PC-9 (cell line): ENCODE results near the gene PDE12. TPM values are rescaled to one million over a fixed set of nuclear protein-coding genes. Genes with fewer than 3 reads are reported as not detected.
A peak's percentile ranks its signal among the peaks of the same experiment; 100 is the strongest.

ENCODE experiments used
- BruUV-seq: library from RNA; stranded (reverse); fragments of 400-500 nt; replicated peaks from 2 replicates; lab custom pipeline; 2021; lab: Mats Ljungman, UMichigan
- CTCF ChIA-PET: fragments of 300-600 bp; sonication (Branson Sonifier 250); formaldehyde crosslinking; loops from one replicate; lab custom pipeline; 2022; ENCODE audit warnings: antibody characterized with exemption; lab: Charles Lee
- POLR2A ChIA-PET: fragments of 300-600 bp; sonication (Branson Sonifier 250); formaldehyde crosslinking; loops from one replicate; lab custom pipeline; 2022; ENCODE audit warnings: antibody characterized with exemption; ENCODE audit not compliant: unreplicated experiment; lab: Charles Lee
- DNase-seq, 2 experiments: peaks; one replicate each; pipeline versions ENCODE4 v3.0.0 to v3.0.0-alpha.2; 2015 to 2022; ENCODE audit warnings: mixed read lengths in 1 of 2
- H2AFZ ChIP-seq: fragments of 200-600 bp; sonication (generic); 2 replicates; pipeline ENCODE4 v1.8.1; 2017; ENCODE audit warnings: antibody characterized with exemption
- H3F3A ChIP-seq: fragments of 200-600 bp; sonication (generic); 2 replicates; pipeline ENCODE4 v1.8.1; 2017; ENCODE audit warnings: antibody characterized with exemption, mild to moderate bottlenecking, low read depth; ENCODE audit not compliant: insufficient read depth
- H3K27ac ChIP-seq: fragments of 200-600 bp; sonication (generic); 2 replicates; pipeline ENCODE4 v1.6.1; 2016; ENCODE audit warnings: mixed run types
- H3K27me3 ChIP-seq: fragments of 200-600 bp; sonication (generic); 2 replicates; pipeline ENCODE4 v1.6.1; 2016; ENCODE audit warnings: low read depth, mixed run types; ENCODE audit not compliant: insufficient read depth
- H3K36me3 ChIP-seq: fragments of 200-600 bp; sonication (generic); 2 replicates; pipeline ENCODE4 v1.6.1; 2016; ENCODE audit warnings: low read depth, mixed run types
- H3K4me1 ChIP-seq: fragments of 200-600 bp; sonication (generic); replicated peaks from 2 replicates; pipeline ENCODE4 v1.6.1; 2016; ENCODE audit warnings: mixed run types; ENCODE audit not compliant: insufficient read depth
- H3K4me2 ChIP-seq: fragments of 200-600 bp; sonication (generic); 2 replicates; pipeline ENCODE4 v1.6.1; 2017; ENCODE audit warnings: mixed run types
- H3K4me3 ChIP-seq: fragments of 200-600 bp; sonication (generic); 2 replicates; pipeline ENCODE4 v1.6.1; 2016; ENCODE audit warnings: mixed run types
- H3K79me2 ChIP-seq: fragments of 200-600 bp; sonication (generic); 2 replicates; pipeline ENCODE4 v1.6.1; 2017; ENCODE audit warnings: low read depth, mixed run types
- H3K9me2 ChIP-seq: fragments of 200-600 bp; sonication (generic); 2 replicates; pipeline ENCODE4 v1.8.1; 2017; ENCODE audit warnings: mild to moderate bottlenecking; ENCODE audit not compliant: insufficient read depth
- H3K9me3 ChIP-seq: fragments of 200-600 bp; sonication (generic); 2 replicates; pipeline ENCODE4 v1.8.1; 2016; ENCODE audit warnings: low read depth; ENCODE audit not compliant: insufficient read depth
- H4K20me1 ChIP-seq: fragments of 200-600 bp; sonication (generic); 2 replicates; pipeline ENCODE4 v1.8.1; 2017; ENCODE audit not compliant: insufficient read depth
- EZH2 ChIP-seq: fragments of 200-600 bp; sonication (generic); IDR thresholded peaks from 2 replicates; pipeline ENCODE4 v1.8.0; 2017; ENCODE audit warnings: antibody characterized with exemption, low read depth
- intact Hi-C: fragments of 100-400 bp; cut with micrococcal nuclease; formaldehyde crosslinking; loops from one replicate; pipeline ENCODE4 v1.10.0; 2022; ENCODE audit not compliant: unreplicated experiment
- total RNA-seq: library from RNA; stranded (reverse); gene quantifications from 2 replicates; pipeline ENCODE4 v1.2.3, GENCODE V29; 2021
- TF ChIP-seq, protein P1 (sequence below): fragments of 200-600 bp; sonication (generic); conservative IDR thresholded peaks from 2 replicates; pipeline ENCODE4 v1.6.1; 2017; ENCODE audit warnings: mixed run types, antibody characterized with exemption, mild to moderate bottlenecking, moderate library complexity

Gene PDE12
- total RNA-seq, 1 experiment from 2014 or later, result 16.6 TPM

DNA sequence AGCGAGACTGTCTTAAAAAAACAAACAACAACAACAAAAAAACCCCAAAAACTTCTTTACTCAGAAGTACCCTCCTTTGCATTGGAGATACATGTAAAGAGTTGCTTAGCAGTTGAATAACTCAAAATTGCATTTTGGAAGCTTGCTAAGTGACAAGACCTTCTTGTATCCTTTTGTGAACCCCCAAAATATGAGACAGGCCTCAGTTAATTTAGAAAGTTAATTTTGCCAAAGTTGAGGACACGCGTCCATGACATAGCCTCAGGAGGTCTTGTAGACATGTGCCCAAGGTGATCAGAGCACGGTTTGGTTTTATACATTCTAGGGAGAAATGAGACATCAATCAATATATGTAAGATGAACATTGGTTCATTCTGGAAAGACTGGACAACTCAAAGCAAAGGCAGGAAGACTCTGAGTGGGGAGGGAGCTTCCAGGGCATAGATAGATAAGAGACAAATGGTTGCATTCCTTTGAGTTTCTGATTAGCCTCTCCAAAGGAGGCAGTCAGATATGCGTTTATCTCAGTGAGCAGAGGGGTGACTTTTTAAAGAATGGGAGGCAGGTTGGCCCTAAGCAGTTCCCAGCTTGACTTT, 42.8 kb downstream of the PDE12 start:
- H3K27ac ChIP-seq, result peak overlapping the region; percentile 97
- peaks cover 48% of the 10 kb centered on the region for H3K79me2 ChIP-seq
- peak overlapping the region; percentile 82 for H3K4me2 ChIP-seq
- H3K9me2 ChIP-seq, result no peaks in the 10 kb centered on the region
- H3K4me1 ChIP-seq, result peaks cover 21% of the 10 kb centered on the region
- H3K4me3 ChIP-seq, result peak overlapping the region; percentile 80
- H3K9me3 ChIP-seq, result no peaks in the 10 kb centered on the region
- peaks cover 16% of the 10 kb centered on the region; the same call in 1 of the 2 replicates for H3K36me3 ChIP-seq
- POLR2A ChIA-PET, result interaction anchor here (0.5 to 0.6 kb wide), 2 partner anchors 167 to 403 kb away, joined by 3 to 6 read pairs; no protein-coding TSS in a partner anchor
- DNase-seq, result no peak
- H3F3A ChIP-seq, result peaks cover 47% of the 10 kb centered on the region
- no TSS peak for BruUV-seq
- peaks cover 24% of the 10 kb centered on the region for H4K20me1 ChIP-seq
- no peaks in the 10 kb centered on the region for H3K27me3 ChIP-seq
- H2AFZ ChIP-seq, result peak overlapping the region; percentile 84; the same call in 1 of the 2 replicates
- no peak for TF ChIP-seq EZH2
- TF ChIP-seq, protein P1, sequence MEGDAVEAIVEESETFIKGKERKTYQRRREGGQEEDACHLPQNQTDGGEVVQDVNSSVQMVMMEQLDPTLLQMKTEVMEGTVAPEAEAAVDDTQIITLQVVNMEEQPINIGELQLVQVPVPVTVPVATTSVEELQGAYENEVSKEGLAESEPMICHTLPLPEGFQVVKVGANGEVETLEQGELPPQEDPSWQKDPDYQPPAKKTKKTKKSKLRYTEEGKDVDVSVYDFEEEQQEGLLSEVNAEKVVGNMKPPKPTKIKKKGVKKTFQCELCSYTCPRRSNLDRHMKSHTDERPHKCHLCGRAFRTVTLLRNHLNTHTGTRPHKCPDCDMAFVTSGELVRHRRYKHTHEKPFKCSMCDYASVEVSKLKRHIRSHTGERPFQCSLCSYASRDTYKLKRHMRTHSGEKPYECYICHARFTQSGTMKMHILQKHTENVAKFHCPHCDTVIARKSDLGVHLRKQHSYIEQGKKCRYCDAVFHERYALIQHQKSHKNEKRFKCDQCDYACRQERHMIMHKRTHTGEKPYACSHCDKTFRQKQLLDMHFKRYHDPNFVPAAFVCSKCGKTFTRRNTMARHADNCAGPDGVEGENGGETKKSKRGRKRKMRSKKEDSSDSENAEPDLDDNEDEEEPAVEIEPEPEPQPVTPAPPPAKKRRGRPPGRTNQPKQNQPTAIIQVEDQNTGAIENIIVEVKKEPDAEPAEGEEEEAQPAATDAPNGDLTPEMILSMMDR, result no peak
- intact Hi-C loops, result no loop called here
- CTCF ChIA-PET, result no interaction called here

DNA sequence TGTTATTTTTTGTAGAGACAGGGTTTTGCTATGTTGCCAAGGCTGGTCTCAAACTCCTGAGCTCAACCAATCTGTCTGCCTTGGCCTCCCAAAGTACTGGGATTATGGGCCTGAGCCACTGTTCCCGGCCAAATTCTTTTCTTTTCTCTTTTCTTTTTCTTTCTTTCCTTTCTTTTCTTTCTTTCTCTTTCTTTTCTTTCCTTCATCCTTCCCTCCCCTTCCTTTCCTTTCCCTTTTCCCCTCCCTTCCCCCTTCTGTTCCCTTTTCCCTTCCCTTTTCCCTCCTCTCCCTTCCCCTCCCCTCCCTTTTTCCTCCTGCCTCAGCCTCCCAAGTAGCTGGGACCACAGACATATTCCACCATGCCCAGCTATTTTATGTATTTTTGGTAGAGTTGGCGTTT, 44.1 kb downstream of the PDE12 start:
- intact Hi-C loops, result no loop called here
- H2AFZ ChIP-seq, result no peak overlapping the region
- TF ChIP-seq EZH2, result no peak
- TF ChIP-seq, protein P1, result no peak
- no peak overlapping the region for H3K4me3 ChIP-seq
- peaks cover 4% of the 10 kb centered on the region; the same call in 1 of the 2 replicates for H3K36me3 ChIP-seq
- no peaks in the 10 kb centered on the region for H3K9me2 ChIP-seq
- peaks cover 7% of the 10 kb centered on the region; the same call in 1 of the 2 replicates for H3K4me1 ChIP-seq
- no peak for DNase-seq
- H3K79me2 ChIP-seq, result peaks cover 34% of the 10 kb centered on the region
- no peak overlapping the region for H3K4me2 ChIP-seq
- BruUV-seq, result no TSS peak
- no peak overlapping the region for H3K27ac ChIP-seq
- peaks cover 39% of the 10 kb centered on the region for H3F3A ChIP-seq
- no peaks in the 10 kb centered on the region for H3K27me3 ChIP-seq
- peaks cover 11% of the 10 kb centered on the region for H4K20me1 ChIP-seq
- ChIA-PET POLR2A (no interaction called here), CTCF (interaction anchor here (0.6 kb wide), 2 partner anchors 34 to 225 kb away, joined by 9 to 19 read pairs; no protein-coding TSS in a partner anchor)
- H3K9me3 ChIP-seq, result no peaks in the 10 kb centered on the region

DNA sequence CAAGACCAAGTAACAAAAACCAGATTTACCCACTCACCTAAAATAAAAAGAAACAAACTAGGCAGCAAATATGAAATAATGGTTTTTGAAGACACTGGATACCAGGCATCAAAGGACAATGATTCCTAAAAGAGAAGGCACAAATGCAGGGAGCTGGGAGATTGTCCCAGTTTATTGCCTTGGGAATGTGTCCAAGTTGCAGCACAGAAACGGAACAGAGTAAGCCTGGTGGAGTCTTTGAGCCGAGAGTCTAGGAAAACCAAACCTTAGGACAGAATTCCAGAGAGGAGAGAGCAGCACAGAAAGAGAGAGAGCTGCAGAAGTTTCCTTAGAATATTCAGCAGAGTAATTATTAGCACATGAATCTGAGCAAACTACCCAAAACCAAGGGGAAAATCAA, 48.9 kb downstream of the PDE12 start:
- Histone ChIP-seq H3K9me2 (no peaks in the 10 kb centered on the region), H2AFZ (no peak overlapping the region), H3K36me3 (no peaks in the 10 kb centered on the region), H3K4me1 (no peaks in the 10 kb centered on the region), H3K79me2 (no peaks in the 10 kb centered on the region), H3K27me3 (no peaks in the 10 kb centered on the region), H3K4me2 (no peak overlapping the region), H3K9me3 (no peaks in the 10 kb centered on the region), H3K27ac (no peak overlapping the region), H3K4me3 (no peak overlapping the region), H3F3A (no peaks in the 10 kb centered on the region), H4K20me1 (no peaks in the 10 kb centered on the region)
- BruUV-seq, result no TSS peak
- no peak for DNase-seq
- POLR2A ChIA-PET, result no interaction called here
- intact Hi-C loops, result no loop called here
- CTCF ChIA-PET, result no interaction called here
- no peak for TF ChIP-seq EZH2
- TF ChIP-seq, protein P1, result no peak
